ENCODE data around the gene NFKB1. TPM values are rescaled to one million over a fixed set of nuclear protein-coding genes. Genes with fewer than 3 reads are reported as not detected.

NFKB1 gene
- total RNA-seq, 2 experiments from 2014 or later: 84.7 to 88.1 TPM

GRCh38 chr4:102657206-102657605 lies 156.0 kb downstream of the NFKB1 start:
- no peaks in the 10 kb centered on the region for H3K9me3 Mint-ChIP-seq
- ChIA-PET CTCF (no interaction called here), POLR2A (no interaction called here)
- H3K4me1 Mint-ChIP-seq: no peaks in the 10 kb centered on the region
- H3K4me3 Mint-ChIP-seq: no peak overlapping the region
- no peak for DNase-seq
- peaks cover 3% of the 10 kb centered on the region for H3K36me3 Mint-ChIP-seq (ENCODE audit: low read depth)
- H3K27me3 Mint-ChIP-seq: no peaks in the 10 kb centered on the region
- H3K27ac Mint-ChIP-seq: no peak overlapping the region

- Mint-ChIP-seq H3K9me3 (no peaks in the 10 kb centered on the region), H3K4me3 (no peak overlapping the region), H3K36me3 (ENCODE audit: low read depth) (peaks cover 13% of the 10 kb centered on the region), H3K27ac (no peak overlapping the region), H3K4me1 (no peaks in the 10 kb centered on the region), H3K27me3 (no peaks in the 10 kb centered on the region)
- CTCF ChIA-PET: no interaction called here
- POLR2A ChIA-PET: no interaction called here
- DNase-seq: no peak
Measured at GRCh38 chr4:102663073-102663472, 161.9 kb downstream of the NFKB1 start.

GRCh38 chr4:102665527-102665926 lies 164.4 kb downstream of the NFKB1 start:
- H3K4me3 Mint-ChIP-seq: no peak overlapping the region
- H3K27ac Mint-ChIP-seq: no peak overlapping the region
- no peaks in the 10 kb centered on the region for H3K4me1 Mint-ChIP-seq
- H3K9me3 Mint-ChIP-seq: no peaks in the 10 kb centered on the region
- ChIA-PET CTCF (no interaction called here), POLR2A (no interaction called here)
- H3K27me3 Mint-ChIP-seq: no peaks in the 10 kb centered on the region
- no peak for DNase-seq
- H3K36me3 Mint-ChIP-seq (ENCODE audit: low read depth): peaks cover 21% of the 10 kb centered on the region

Other genes with a start within 250 kb of the NFKB1 start
- 100 to 1,000 TPM; 101 to 103 TPM for gene SLC39A8, start 155.9 kb upstream of the NFKB1 start, total RNA-seq